ENCODE results near the gene MEG3. TPM values are rescaled to one million over a fixed set of nuclear protein-coding genes. Genes with fewer than 3 reads are reported as not detected.
A peak's percentile ranks its signal among the peaks of the same experiment; 100 is the strongest.

MEG3 gene
- total and polyA plus RNA-seq, 4 donors, result 21.4 to 454 (median 149) TPM

DNA sequence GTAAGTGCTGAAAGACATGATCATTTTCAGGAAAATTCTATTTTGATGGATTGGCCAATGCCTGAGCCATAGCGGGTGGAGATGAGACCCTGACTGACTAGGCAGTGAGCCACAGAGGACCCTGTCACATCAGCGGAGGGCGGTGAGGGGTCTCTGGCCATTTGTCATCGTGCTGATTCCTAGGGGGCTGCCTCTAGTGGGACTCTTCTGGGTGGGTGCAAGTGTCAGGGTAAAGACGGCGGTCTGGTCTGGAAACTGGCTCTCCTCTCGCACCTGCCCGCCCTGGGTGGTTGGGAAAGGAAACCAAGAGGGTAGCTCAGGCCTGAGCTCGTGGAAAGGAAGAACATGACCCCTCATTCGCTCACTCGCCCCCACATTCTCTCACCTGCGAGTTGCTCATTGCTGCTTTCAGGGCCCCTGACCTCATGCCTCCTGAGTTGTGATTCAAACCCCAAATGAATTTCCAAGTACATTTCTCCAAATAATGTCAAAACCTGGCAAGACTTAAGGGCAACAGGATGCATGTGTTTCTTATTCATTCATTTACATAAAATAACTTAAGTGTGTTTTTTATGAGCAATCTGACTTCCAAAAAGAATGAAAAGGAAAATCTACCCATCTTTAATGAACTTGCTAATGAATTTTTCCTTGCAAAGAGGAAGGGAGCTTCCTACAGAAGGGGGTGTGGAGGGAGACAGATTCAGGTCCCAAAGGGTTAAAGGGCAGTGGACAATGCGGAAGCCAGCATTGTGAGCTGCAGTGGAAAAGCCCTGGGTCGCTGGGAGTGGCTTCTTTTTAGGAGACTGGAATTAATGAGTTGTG lies 12.8 kb downstream of the MEG3 start:
- H3K27ac ChIP-seq (ENCODE audit: low read depth in 1 of 2, low read length in 2 of 2), result no peak overlapping the region
- no peak overlapping the region for H3K4me3 ChIP-seq (ENCODE audit: low read length in 2 of 2)
- ATAC-seq (ENCODE audit: low FRiP score), result no peak
- intact Hi-C loops (cut with DNase I), result no loop called here
- no peaks in the 10 kb centered on the region for H3K36me3 ChIP-seq (ENCODE audit: control insufficient read depth in 1 of 2, insufficient read depth in 2 of 2, low read length in 1 of 2)
- H3K9me3 ChIP-seq (ENCODE audit: control insufficient read depth, low read length), result no peaks in the 10 kb centered on the region
- peak in 1 of 2 donors; percentile 57 for DNase-seq
- no peaks in the 10 kb centered on the region for H3K27me3 ChIP-seq (ENCODE audit: control insufficient read depth in 1 of 2, insufficient read depth in 2 of 2, low read length in 1 of 2)
- H3K4me1 ChIP-seq (ENCODE audit: control insufficient read depth in 1 of 2, insufficient read depth in 2 of 2, low read length in 2 of 2), result no peaks in the 10 kb centered on the region
- 79 to 80% methylated on average over 14 of the region's 14 CpGs for WGBS, 2 donors

DNA sequence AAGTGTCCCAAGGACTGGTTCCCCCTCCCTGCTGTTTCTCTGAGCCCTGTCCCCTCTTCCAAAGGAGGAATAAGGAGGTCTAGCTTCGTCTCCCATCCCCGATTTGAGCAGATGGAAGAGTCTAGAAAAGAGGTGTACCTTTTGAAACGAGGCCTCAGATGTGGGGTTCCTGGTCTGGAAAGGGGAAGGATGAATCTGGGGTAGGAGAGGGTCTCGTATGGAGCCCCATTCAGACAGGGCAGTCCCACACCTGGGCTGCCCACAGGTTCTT lies 13.3 kb downstream of the MEG3 start:
- no peak for ATAC-seq (ENCODE audit: low FRiP score)
- Histone ChIP-seq H3K4me1 (ENCODE audit: control insufficient read depth in 1 of 2, insufficient read depth in 2 of 2, low read length in 2 of 2) (no peaks in the 10 kb centered on the region), H3K36me3 (ENCODE audit: control insufficient read depth in 1 of 2, insufficient read depth in 2 of 2, low read length in 1 of 2) (no peaks in the 10 kb centered on the region), H3K27ac (ENCODE audit: low read depth in 1 of 2, low read length in 2 of 2) (no peak overlapping the region), H3K4me3 (ENCODE audit: low read length in 2 of 2) (no peak overlapping the region), H3K27me3 (ENCODE audit: control insufficient read depth in 1 of 2, insufficient read depth in 2 of 2, low read length in 1 of 2) (no peaks in the 10 kb centered on the region), H3K9me3 (ENCODE audit: control insufficient read depth, low read length) (no peaks in the 10 kb centered on the region)
- no peak for DNase-seq
- 63 to 64% methylated on average over 4 of the region's 4 CpGs for WGBS, 2 donors
- intact Hi-C loops (cut with DNase I), result no loop called here

DNA sequence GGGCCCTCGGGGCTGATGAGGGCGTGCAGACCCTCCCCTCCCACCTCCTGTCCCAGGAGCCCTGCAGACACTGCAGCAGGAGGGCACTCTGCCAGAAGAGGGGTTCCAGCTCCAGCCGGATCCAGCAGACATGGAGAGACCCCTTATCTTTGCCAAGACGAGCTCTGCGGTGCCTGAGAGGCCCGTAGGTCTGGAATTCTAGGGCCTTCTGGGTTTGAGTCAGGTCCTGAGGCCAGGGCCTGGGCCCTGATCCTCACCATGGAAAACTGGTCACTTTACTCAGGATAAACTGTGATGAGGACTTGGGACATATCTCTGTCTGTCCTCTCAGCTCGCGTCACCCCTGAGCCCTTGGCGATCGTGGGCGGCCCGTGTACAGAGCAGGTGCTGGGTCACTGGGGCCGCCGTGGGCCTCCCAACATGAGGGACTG lies 13.8 kb downstream of the MEG3 start:
- Histone ChIP-seq H3K27ac (ENCODE audit: low read depth in 1 of 2, low read length in 2 of 2) (no peak overlapping the region), H3K36me3 (ENCODE audit: control insufficient read depth in 1 of 2, insufficient read depth in 2 of 2, low read length in 1 of 2) (no peaks in the 10 kb centered on the region), H3K4me3 (ENCODE audit: low read length in 2 of 2) (no peak overlapping the region), H3K27me3 (ENCODE audit: control insufficient read depth in 1 of 2, insufficient read depth in 2 of 2, low read length in 1 of 2) (no peaks in the 10 kb centered on the region), H3K9me3 (ENCODE audit: control insufficient read depth, low read length) (no peaks in the 10 kb centered on the region), H3K4me1 (ENCODE audit: control insufficient read depth in 1 of 2, insufficient read depth in 2 of 2, low read length in 2 of 2) (no peaks in the 10 kb centered on the region)
- 55 to 58% methylated on average over 14 of the region's 14 CpGs for WGBS, 2 donors
- DNase-seq (peak in 1 of 2 donors; percentile 70), ATAC-seq (ENCODE audit: low FRiP score) (no peak)
- intact Hi-C loops (cut with DNase I), result no loop called here

DNA sequence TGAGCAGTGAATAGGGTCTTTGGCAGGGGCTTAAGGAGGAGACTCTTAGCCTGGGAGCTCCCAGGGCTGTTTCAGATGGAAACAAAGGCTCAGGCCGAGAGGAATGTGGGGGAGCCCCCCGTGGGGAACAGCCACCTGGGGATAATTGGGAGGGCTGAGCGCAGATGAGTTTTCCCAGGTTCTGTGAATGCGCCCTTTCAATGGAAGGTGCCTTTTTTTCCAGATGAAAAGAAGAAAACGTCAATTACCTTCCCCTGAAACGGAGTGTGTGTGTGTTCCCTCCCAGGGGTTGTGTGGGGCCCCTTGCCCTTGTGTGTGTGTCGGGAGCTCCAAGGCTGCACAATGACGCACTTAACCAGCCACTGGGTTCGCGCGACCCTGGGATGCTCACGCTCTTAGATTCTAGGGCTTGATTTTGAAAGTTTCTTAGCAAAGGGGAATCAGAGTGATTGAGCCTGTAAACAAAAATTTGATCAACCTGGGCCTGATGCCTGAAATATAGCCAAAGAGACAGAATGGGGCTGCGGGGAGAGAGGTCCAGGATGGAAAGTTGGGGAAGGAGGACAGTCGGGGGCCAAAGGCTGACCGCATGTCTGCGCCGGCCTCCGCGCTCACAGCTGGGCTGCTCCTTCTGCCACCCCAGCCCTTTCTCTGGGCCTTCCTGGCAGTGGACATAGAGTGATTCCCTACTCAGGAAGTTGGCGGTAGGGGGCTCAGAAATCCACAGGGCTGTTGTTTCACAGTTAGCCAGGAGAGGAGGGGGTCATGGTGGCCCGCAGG lies 14.6 kb downstream of the MEG3 start:
- Histone ChIP-seq H3K4me3 (ENCODE audit: low read length in 2 of 2) (no peak overlapping the region), H3K9me3 (ENCODE audit: control insufficient read depth, low read length) (no peaks in the 10 kb centered on the region), H3K27me3 (ENCODE audit: control insufficient read depth in 1 of 2, insufficient read depth in 2 of 2, low read length in 1 of 2) (no peaks in the 10 kb centered on the region), H3K36me3 (ENCODE audit: control insufficient read depth in 1 of 2, insufficient read depth in 2 of 2, low read length in 1 of 2) (no peaks in the 10 kb centered on the region), H3K4me1 (ENCODE audit: control insufficient read depth in 1 of 2, insufficient read depth in 2 of 2, low read length in 2 of 2) (no peaks in the 10 kb centered on the region), H3K27ac (ENCODE audit: low read depth in 1 of 2, low read length in 2 of 2) (no peak overlapping the region)
- peak in 1 of 2 donors; percentile 50 for DNase-seq
- 75 to 82% methylated on average over 21 of the region's 21 CpGs for WGBS, 2 donors
- ATAC-seq (ENCODE audit: low FRiP score), result no peak
- intact Hi-C loops (cut with DNase I), result no loop called here

DNA sequence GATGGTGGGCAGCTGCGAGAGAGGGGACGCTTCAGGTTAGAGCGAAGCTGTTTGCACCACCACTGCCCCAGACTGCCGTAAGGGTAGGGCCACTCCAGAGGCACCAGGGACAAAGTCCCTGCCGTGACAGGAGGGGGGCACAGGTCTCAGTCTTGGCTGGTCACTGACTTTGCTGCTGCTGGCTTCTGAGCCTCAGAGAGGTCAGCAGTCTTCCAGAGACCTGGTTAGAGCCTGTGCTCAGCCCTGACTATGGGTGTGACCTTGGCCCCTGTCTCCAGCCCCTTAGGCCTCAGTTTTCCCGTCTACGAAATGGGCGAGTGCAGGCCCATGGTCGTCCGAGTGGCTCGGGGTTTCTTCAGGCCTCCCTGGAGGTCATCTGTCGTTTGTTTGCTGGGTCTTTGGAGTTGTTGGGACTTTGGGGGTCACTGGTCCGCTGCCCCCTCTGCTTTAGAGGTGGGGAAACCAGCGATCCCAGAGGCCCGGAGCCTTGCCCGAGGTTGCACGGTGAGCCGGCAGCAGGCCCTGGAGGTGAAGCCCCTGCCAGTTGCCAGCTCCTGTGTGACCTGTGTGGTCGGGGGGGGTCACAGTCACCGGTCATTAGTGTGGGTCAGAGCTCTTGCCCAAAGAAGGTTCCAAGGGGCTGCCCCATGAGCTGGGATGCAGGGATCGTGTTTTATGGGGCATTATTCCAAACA lies 15.3 kb downstream of the MEG3 start:
- H3K4me1 ChIP-seq (ENCODE audit: control insufficient read depth in 1 of 2, insufficient read depth in 2 of 2, low read length in 2 of 2), result no peaks in the 10 kb centered on the region
- H3K4me3 ChIP-seq (ENCODE audit: low read length in 2 of 2), result no peak overlapping the region
- no peak for ATAC-seq (ENCODE audit: low FRiP score)
- intact Hi-C loops (cut with DNase I), result no loop called here
- no peaks in the 10 kb centered on the region for H3K27me3 ChIP-seq (ENCODE audit: control insufficient read depth in 1 of 2, insufficient read depth in 2 of 2, low read length in 1 of 2)
- no peak overlapping the region for H3K27ac ChIP-seq (ENCODE audit: low read depth in 1 of 2, low read length in 2 of 2)
- H3K9me3 ChIP-seq (ENCODE audit: control insufficient read depth, low read length), result no peaks in the 10 kb centered on the region
- WGBS, 2 donors, result 84 to 85% methylated on average over 21 of the region's 21 CpGs
- peak in 1 of 2 donors; percentile 53 for DNase-seq
- H3K36me3 ChIP-seq (ENCODE audit: control insufficient read depth in 1 of 2, insufficient read depth in 2 of 2, low read length in 1 of 2), result no peaks in the 10 kb centered on the region

DNA sequence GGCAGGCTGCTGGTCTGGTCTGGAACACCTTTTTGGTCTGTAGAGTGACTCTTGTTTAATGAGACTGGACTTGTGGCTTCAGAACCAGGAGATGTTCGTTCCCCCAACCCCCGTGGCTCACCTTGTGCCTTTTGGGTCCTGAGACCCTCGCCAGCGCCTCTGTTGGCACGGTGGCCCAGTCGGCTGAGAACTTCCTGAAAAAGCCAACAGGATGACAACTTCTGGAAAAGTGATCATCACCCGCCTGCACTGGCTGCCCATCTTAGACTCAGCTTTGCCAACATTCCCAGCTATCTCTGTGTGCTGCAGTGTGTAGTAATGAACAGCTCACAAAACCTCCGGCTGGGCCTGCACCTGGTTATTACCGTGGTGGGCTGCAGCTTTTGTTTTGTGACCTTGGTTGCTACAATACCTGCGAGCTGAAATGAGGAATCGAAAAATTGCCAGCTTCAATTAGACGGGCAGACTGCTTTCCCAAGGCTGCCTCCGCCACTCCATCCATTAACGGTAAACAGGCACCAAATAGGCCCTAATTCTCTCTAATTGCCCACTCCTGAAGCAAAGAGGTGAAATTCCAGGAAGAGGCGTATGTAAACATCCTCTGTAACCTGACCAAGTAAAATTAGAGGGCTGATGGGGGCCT lies 16.0 kb downstream of the MEG3 start:
- intact Hi-C loops (cut with DNase I), result no loop called here
- Histone ChIP-seq H3K27ac (ENCODE audit: low read depth in 1 of 2, low read length in 2 of 2) (no peak overlapping the region), H3K36me3 (ENCODE audit: control insufficient read depth in 1 of 2, insufficient read depth in 2 of 2, low read length in 1 of 2) (no peaks in the 10 kb centered on the region), H3K4me1 (ENCODE audit: control insufficient read depth in 1 of 2, insufficient read depth in 2 of 2, low read length in 2 of 2) (no peaks in the 10 kb centered on the region), H3K9me3 (ENCODE audit: control insufficient read depth, low read length) (no peaks in the 10 kb centered on the region), H3K27me3 (ENCODE audit: control insufficient read depth in 1 of 2, insufficient read depth in 2 of 2, low read length in 1 of 2) (no peaks in the 10 kb centered on the region), H3K4me3 (ENCODE audit: low read length in 2 of 2) (no peak overlapping the region)
- ATAC-seq (ENCODE audit: low FRiP score) (no peak), DNase-seq (no peak)
- 81% methylated on average over 15 of the region's 15 CpGs for WGBS, 2 donors

DNA sequence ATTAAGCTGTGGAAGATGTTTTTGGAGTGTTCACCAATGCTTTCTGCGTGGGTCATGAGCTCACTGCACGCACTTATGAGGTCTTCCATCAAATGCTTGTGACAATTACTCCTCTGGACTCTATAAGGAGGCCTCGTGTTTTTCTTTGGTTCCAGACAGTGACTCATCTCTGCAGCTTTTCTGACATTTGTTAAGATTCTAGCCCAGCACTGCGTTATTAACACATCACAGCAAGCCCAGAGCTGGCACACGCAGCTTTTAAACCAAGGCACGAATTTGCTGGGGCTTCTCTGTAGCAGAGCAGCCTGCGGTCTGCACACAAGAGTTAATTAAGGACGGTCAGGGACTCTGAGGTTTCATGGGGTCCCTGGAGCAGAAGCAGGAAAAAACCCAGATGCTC lies 16.9 kb downstream of the MEG3 start:
- Histone ChIP-seq H3K4me3 (ENCODE audit: low read length in 2 of 2) (no peak overlapping the region), H3K9me3 (ENCODE audit: control insufficient read depth, low read length) (no peaks in the 10 kb centered on the region), H3K27me3 (ENCODE audit: control insufficient read depth in 1 of 2, insufficient read depth in 2 of 2, low read length in 1 of 2) (no peaks in the 10 kb centered on the region), H3K27ac (ENCODE audit: low read depth in 1 of 2, low read length in 2 of 2) (no peak overlapping the region), H3K4me1 (ENCODE audit: control insufficient read depth in 1 of 2, insufficient read depth in 2 of 2, low read length in 2 of 2) (no peaks in the 10 kb centered on the region), H3K36me3 (ENCODE audit: control insufficient read depth in 1 of 2, insufficient read depth in 2 of 2, low read length in 1 of 2) (no peaks in the 10 kb centered on the region)
- WGBS, 2 donors, result 30 to 38% methylated on average over 8 of the region's 8 CpGs
- DNase-seq (no peak), ATAC-seq (ENCODE audit: low FRiP score) (peak; percentile 49)
- intact Hi-C loops (cut with DNase I), result no loop called here

DNA sequence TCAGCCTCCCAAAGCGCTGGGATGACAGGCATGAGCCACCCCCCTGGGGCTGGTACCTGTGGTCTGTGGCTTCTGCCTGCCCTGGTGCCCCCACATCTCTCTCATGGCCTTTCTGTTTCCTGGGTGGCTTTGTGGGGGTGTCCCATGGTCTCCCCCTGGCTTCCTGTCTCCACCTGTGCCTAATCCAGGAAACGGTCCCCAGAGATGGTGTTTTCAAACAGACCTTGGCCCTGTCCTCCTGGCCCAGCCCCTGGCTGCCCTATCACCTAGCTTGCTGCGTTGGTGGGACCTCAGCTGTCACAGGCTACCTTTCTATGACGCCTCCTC lies 18.1 kb downstream of the MEG3 start:
- intact Hi-C loops (cut with DNase I), result no loop called here

More for the DNA sequence above, 18.1 kb downstream of the MEG3 start:
- DNase-seq, result peak in 1 of 2 donors; percentile 37
- Histone ChIP-seq H3K27me3 (ENCODE audit: control insufficient read depth in 1 of 2, insufficient read depth in 2 of 2, low read length in 1 of 2) (no peaks in the 10 kb centered on the region), H3K4me1 (ENCODE audit: control insufficient read depth in 1 of 2, insufficient read depth in 2 of 2, low read length in 2 of 2) (no peaks in the 10 kb centered on the region), H3K9me3 (ENCODE audit: control insufficient read depth, low read length) (no peaks in the 10 kb centered on the region), H3K36me3 (ENCODE audit: control insufficient read depth in 1 of 2, insufficient read depth in 2 of 2, low read length in 1 of 2) (no peaks in the 10 kb centered on the region), H3K27ac (ENCODE audit: low read depth in 1 of 2, low read length in 2 of 2) (no peak overlapping the region), H3K4me3 (ENCODE audit: low read length in 2 of 2) (no peak overlapping the region)
- 73 to 82% methylated on average over 4 of the region's 4 CpGs for WGBS, 2 donors
- ATAC-seq (ENCODE audit: low FRiP score), result no peak

Data from aorta (tissue), 5 donors.